Dendritic cell treated with granulocyte-macrophage colony-stimulating factor and Interleukin-4, amounts not matched to agents 40 ng/mL and 50 ng/mL, for 4 days (primary cell): ENCODE measurements around the gene PDE1C.

Experiments
- H3K27ac Mint-ChIP-seq: one replicate; pipeline ENCODE4 v1.8.0; 2022; ENCODE audit warnings: mild to moderate bottlenecking, mixed read lengths
- H3K27me3 Mint-ChIP-seq: one replicate; pipeline ENCODE4 v1.8.0; 2022; ENCODE audit warnings: mild to moderate bottlenecking, mixed read lengths
- H3K36me3 Mint-ChIP-seq: one replicate; pipeline ENCODE4 v1.8.0; 2022; ENCODE audit warnings: low read depth, mixed read lengths
- H3K4me1 Mint-ChIP-seq: one replicate; pipeline ENCODE4 v1.8.0; 2022; ENCODE audit warnings: low read depth, mixed read lengths
- H3K4me3 Mint-ChIP-seq: one replicate; pipeline ENCODE4 v1.8.0; 2022; ENCODE audit warnings: mild to moderate bottlenecking, moderate library complexity, mixed read lengths
- H3K9me3 Mint-ChIP-seq: one replicate; pipeline ENCODE4 v1.8.0; 2022; ENCODE audit warnings: mixed read lengths
- intact Hi-C: fragments of 100-400 bp; cut with micrococcal nuclease; formaldehyde crosslinking; loops from one replicate; pipeline ENCODE4 v1.15.0; 2022

Gene PDE1C

DNA sequence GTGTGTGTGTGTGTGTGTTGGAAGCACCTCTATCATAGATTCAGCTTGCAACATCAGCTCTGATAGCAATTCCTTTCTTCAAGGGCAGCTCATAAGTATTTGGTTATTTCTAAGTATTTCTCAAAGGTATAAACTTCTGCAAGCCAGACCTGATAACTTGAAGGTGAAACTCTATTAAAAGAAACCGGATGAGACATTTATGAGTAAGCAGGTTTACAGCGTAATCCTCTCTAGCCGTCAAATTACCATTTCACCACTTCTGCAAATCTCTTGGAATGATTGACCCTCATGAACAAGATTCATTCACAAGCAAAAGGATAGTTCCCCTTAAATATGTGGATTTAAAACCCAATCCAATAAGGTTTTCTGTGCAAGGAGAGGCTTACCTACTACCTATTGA lies 23.1 kb downstream of the PDE1C start:
- no peak overlapping the region for H3K4me3 Mint-ChIP-seq
- no peaks in the 10 kb centered on the region for H3K9me3 Mint-ChIP-seq
- intact Hi-C loops: no loop called here
- no peak overlapping the region for H3K27ac Mint-ChIP-seq
- H3K4me1 Mint-ChIP-seq: no peaks in the 10 kb centered on the region
- peaks cover under 1% of the 10 kb centered on the region for H3K27me3 Mint-ChIP-seq
- H3K36me3 Mint-ChIP-seq: no peaks in the 10 kb centered on the region

DNA sequence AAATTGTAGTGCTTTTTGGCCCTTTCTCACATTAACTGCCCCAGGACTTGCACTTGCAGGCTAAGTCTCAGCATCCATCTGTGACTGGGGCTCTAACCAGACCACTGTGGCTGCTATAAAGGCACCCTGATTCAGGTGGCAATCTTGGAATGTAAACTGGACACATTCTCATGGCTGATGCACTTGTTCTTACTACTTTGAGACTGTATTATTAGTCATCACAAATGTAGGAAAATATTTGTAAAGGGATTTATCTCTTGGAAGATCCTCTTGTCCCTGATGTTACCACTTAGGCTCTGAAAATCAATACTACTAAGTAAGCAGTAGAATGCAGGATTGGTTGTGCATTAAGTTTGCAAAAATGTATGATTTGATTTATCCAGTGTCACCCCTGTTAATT lies 25.0 kb downstream of the PDE1C start:
- intact Hi-C loops: no loop called here
- Mint-ChIP-seq H3K36me3 (no peaks in the 10 kb centered on the region), H3K4me1 (no peaks in the 10 kb centered on the region), H3K9me3 (no peaks in the 10 kb centered on the region), H3K27me3 (peaks cover 1% of the 10 kb centered on the region), H3K27ac (no peak overlapping the region), H3K4me3 (no peak overlapping the region)

DNA sequence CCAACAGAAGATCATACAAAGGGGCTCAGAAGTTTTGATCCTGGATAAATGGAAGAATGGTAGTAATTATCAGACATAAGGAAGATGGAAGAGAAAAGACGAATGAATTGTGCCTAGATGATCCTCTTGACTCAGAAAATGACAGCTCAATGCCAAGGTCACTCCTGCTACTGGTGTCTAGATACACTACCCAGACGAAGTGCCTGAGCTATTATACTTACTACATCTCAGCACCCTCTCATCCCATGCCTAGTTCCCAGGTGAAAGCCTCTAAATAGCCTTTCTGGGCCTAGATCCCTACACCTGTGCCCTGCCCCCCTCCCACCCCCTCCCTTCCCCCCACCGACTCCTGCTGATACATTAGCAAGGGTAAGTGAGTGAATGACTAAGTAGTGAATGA lies 25.5 kb downstream of the PDE1C start:
- no peaks in the 10 kb centered on the region for H3K36me3 Mint-ChIP-seq
- no peaks in the 10 kb centered on the region for H3K9me3 Mint-ChIP-seq
- peaks cover 1% of the 10 kb centered on the region for H3K27me3 Mint-ChIP-seq
- no peak overlapping the region for H3K27ac Mint-ChIP-seq
- no peak overlapping the region for H3K4me3 Mint-ChIP-seq
- no peaks in the 10 kb centered on the region for H3K4me1 Mint-ChIP-seq
- intact Hi-C loops: no loop called here

DNA sequence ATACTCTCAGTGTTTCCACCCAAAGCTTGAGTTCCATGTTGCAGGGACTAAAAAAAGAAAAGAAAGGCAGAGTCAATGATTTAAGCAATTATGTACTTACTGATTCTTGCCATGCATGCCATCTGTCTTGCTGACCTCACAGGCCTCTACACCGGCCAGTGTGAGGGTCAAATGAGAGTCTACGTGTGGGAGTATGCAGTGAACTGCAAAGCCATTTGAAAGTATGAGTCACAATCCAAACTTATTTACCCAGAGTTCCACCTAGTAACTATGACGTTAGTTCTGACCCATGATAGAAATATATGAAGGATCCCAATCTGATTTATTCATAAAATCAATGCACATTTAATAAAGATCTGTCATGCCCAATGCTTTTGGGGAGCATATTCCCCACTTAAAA lies 26.5 kb downstream of the PDE1C start:
- Mint-ChIP-seq H3K27me3 (peaks cover 1% of the 10 kb centered on the region), H3K4me3 (no peak overlapping the region)
- intact Hi-C loops: no loop called here

DNA sequence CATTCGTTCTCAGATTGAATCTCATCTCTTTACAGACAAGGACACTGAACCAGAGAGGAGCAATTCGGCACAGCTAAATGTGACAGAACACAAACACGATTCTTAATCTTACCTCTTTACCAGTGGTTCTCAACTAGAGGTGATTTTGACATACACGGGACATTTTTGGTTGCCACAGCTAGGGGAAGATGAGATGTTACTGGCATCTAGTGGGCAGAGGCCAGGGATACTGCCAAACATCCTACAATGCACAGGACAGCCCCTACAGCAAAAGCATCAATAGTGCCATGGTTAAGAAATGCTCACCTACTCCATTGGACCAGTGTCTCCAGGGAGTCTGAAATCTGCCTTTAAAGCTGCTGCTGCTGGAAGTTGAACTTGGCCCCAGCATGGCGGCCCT lies 27.3 kb downstream of the PDE1C start:
- Mint-ChIP-seq H3K4me1 (no peaks in the 10 kb centered on the region), H3K9me3 (no peaks in the 10 kb centered on the region), H3K27me3 (peaks cover 1% of the 10 kb centered on the region), H3K27ac (no peak overlapping the region), H3K4me3 (no peak overlapping the region), H3K36me3 (no peaks in the 10 kb centered on the region)
- intact Hi-C loops: no loop called here

More for the DNA sequence above, 26.5 kb downstream of the PDE1C start:
- H3K36me3 Mint-ChIP-seq: no peaks in the 10 kb centered on the region
- H3K9me3 Mint-ChIP-seq: no peaks in the 10 kb centered on the region
- no peaks in the 10 kb centered on the region for H3K4me1 Mint-ChIP-seq
- no peak overlapping the region for H3K27ac Mint-ChIP-seq

DNA sequence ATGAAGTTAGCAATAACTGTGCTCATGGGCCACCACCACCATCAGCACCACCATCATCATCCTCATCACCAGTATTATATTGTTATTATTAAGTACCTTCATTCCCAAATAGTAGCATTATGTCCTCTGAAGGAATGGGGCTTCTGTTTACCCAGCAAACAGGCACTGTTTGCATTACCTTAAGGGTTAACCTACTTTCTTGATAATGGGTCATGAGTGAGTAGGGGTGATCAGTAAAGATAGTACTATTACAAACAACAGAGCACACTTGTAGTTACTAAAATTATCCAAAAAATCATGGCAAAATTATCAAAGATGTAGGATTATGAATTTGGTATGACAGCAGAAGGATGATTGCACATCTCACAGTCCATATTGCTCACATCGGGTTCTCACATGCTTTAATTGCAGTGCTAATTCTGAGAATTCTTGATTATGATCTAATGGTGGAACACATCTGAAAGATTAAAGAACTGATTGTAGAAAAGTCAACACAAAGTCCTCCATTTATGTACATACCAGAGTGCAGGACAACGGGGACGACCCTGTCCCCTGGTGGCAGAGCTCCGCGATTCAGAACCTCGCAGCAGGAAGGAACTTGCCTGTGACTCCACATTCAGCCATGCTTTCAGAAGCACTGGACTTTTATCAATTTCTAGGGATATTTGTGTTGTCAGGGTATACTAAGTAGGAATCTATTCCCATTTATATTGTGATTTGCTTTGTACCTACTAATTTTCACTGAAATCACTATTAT lies 31.0 kb downstream of the PDE1C start:
- H3K27ac Mint-ChIP-seq: no peak overlapping the region
- H3K9me3 Mint-ChIP-seq: no peaks in the 10 kb centered on the region

DNA sequence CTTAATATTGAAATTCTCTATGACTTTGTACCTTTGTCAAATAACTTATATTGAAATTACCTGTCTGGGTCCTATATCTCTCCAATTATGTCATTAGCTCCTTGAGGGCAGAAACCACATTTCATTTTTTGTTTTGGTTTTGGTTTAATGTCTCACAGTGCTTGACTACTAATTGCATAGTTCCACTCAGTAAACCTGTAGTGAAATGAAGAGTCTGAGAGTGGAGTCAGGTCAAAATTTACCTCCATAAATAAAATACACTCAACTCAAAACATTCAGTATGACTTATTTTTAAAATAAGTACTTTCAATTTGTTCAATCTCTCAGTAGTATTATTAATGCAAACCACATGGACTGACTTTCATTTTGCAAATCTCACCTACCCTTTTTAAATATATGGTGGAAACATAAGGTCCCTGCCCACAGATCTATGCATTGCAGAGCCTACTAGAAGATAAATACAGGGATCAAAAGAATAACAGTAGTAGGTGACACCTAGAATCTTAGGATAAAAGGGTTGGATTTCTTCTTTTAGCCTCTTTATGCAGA lies 32.5 kb downstream of the PDE1C start:
- Mint-ChIP-seq H3K27me3 (peaks cover 1% of the 10 kb centered on the region), H3K4me3 (no peak overlapping the region), H3K27ac (no peak overlapping the region), H3K36me3 (no peaks in the 10 kb centered on the region), H3K9me3 (no peaks in the 10 kb centered on the region), H3K4me1 (no peaks in the 10 kb centered on the region)
- intact Hi-C loops: loop anchor here (5.0 kb wide), 1 partner anchor 255 kb away; no protein-coding TSS in a partner anchor

More for the DNA sequence above, 31.0 kb downstream of the PDE1C start:
- intact Hi-C loops: loop anchor here (5.0 kb wide), 1 partner anchor 257 kb away; no protein-coding TSS in a partner anchor
- Mint-ChIP-seq H3K4me3 (no peak overlapping the region), H3K4me1 (no peaks in the 10 kb centered on the region), H3K27me3 (peaks cover 1% of the 10 kb centered on the region), H3K36me3 (no peaks in the 10 kb centered on the region)

DNA sequence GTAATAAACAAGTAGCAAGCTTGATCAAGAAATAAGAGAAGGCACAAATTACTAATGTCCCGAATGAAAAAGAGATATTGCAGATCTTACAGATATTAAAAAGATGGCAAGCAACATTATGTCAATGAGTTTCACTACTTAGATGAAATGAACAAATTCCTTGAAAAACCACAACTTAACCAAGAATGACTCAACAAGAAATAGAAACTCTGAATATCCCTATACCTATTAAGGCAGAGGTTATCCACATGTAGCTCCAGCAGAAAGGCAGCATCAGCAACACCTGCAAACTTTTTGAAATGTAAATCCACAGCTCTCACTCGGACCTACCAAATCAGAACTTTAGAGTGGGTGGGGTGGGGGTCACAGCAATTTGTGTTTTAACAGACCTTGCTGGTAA lies 33.6 kb downstream of the PDE1C start:
- intact Hi-C loops: loop anchor here (5.0 kb wide), 1 partner anchor 254 kb away; no protein-coding TSS in a partner anchor
- Mint-ChIP-seq H3K4me3 (no peak overlapping the region), H3K27ac (no peak overlapping the region), H3K27me3 (no peaks in the 10 kb centered on the region), H3K9me3 (no peaks in the 10 kb centered on the region), H3K4me1 (no peaks in the 10 kb centered on the region), H3K36me3 (no peaks in the 10 kb centered on the region)

DNA sequence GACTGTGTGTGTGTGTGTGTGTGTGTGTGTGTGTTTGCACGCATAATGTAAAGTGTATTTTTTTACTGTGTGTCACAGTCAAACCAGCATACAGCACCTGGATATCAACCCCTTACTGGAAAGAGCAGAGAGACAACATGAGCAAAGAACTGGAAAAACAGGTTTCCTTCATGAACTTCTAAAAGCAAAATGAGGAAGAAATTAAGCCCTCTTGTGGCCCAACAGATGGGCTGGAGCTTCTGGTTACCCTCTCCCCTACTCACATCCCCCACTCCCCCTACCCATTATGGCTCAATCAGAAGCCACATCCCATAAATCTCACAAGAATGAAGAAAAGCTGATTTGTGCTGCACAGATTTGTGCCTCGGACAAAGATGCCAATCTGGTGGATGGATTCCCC lies 36.2 kb downstream of the PDE1C start:
- Mint-ChIP-seq H3K27me3 (no peaks in the 10 kb centered on the region), H3K9me3 (no peaks in the 10 kb centered on the region), H3K4me1 (no peaks in the 10 kb centered on the region), H3K27ac (no peak overlapping the region), H3K36me3 (no peaks in the 10 kb centered on the region), H3K4me3 (no peak overlapping the region)
- intact Hi-C loops: no loop called here

DNA sequence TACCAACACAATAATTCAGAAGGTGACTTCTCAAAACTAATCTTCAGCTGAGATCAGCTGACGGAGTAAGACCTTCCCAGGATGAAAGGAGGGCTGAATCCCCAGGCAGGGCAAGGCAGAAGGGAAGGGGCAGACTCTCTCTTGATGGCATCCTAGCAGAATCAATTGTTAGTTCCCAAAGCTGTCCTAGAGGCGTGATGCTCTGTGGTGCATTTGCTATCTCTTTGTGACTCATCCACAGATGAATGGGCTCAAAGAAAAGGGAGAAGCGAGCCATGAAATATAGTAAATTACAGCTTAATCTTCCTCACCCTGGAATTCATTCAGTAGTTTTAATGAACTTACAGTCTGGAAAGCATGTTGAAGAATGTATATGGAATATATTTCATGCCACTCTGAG lies 37.2 kb downstream of the PDE1C start:
- Mint-ChIP-seq H3K36me3 (no peaks in the 10 kb centered on the region), H3K27me3 (no peaks in the 10 kb centered on the region), H3K4me3 (no peak overlapping the region), H3K27ac (no peak overlapping the region), H3K9me3 (no peaks in the 10 kb centered on the region), H3K4me1 (no peaks in the 10 kb centered on the region)
- intact Hi-C loops: no loop called here

DNA sequence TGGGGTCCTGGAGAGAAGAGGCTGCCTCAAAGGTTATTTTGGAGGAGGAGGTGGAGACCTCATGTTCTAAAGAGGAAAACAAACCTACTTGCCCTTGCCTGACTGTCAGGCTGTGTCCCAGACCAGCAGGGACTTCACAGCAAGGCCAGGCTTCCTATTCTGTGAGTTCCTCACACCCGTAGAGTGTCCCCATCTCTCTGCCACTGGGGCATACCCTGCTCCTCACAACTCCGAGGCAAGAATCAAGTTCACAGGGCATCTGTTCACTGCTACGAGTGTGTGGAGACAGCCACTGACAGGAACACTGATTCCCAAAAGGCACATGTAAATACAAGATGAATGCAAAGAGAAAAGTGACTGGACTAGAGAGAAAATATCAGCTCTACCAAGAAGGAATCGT lies 38.0 kb downstream of the PDE1C start:
- intact Hi-C loops: no loop called here
- no peaks in the 10 kb centered on the region for H3K36me3 Mint-ChIP-seq
- H3K4me1 Mint-ChIP-seq: no peaks in the 10 kb centered on the region
- no peak overlapping the region for H3K27ac Mint-ChIP-seq
- H3K9me3 Mint-ChIP-seq: no peaks in the 10 kb centered on the region
- no peaks in the 10 kb centered on the region for H3K27me3 Mint-ChIP-seq
- H3K4me3 Mint-ChIP-seq: no peak overlapping the region

DNA sequence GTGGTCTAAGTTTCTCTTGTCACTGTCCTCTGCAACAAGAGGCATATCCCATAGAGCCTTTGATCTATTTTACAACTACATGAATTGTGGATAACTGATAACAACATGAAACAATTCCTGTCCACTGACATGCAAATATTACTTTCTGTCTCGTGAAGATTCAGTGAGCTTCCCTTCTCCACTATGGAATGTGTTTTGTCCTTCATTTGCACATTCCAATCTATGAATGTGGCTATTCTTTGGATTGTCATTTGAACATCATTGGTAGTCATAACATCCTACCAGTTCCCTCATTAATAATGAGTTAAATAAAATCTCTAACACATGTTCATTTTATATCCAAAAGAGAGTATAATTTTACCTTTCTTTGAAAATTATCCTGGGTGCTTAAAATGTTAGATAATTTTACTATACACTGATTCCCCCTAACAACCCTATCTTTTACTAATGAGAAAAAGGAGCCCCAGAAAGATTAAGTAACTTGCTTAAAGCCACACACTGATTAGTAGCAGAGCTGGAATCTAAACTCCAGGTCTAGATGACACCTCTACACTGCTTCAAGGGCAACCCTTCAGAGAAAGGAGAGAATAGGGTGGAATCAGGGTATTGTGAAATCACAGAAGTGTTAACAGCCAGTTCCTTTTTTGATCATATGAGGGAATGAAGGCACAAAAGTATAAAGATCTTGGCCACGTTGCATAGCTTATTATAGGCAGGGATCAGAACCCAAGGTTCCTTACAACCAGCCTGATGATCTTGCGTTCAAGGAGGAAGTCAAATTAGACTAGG lies 39.1 kb downstream of the PDE1C start:
- H3K36me3 Mint-ChIP-seq: no peaks in the 10 kb centered on the region
- no peaks in the 10 kb centered on the region for H3K4me1 Mint-ChIP-seq
- H3K27ac Mint-ChIP-seq: no peak overlapping the region
- intact Hi-C loops: no loop called here
- no peaks in the 10 kb centered on the region for H3K9me3 Mint-ChIP-seq
- H3K4me3 Mint-ChIP-seq: no peak overlapping the region
- H3K27me3 Mint-ChIP-seq: no peaks in the 10 kb centered on the region

DNA sequence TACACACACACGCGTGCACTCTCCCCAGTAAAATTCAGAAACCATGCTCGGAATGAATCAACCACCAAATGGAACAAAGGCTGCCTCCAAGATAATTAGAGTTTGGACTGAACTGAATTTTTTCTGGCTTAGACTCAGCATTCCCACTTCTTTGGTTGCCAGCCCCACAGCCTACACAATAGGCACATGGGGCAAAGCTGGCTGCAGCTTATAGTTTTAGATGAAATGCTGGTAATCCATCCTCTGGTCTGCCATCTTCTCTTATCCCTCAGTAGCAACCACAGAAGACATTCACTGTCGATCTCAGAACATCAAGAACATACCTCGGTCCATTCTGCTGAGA lies 44.2 kb downstream of the PDE1C start:
- no peaks in the 10 kb centered on the region for H3K4me1 Mint-ChIP-seq
- intact Hi-C loops: no loop called here
- H3K27ac Mint-ChIP-seq: no peak overlapping the region
- no peak overlapping the region for H3K4me3 Mint-ChIP-seq
- no peaks in the 10 kb centered on the region for H3K27me3 Mint-ChIP-seq
- no peaks in the 10 kb centered on the region for H3K9me3 Mint-ChIP-seq
- H3K36me3 Mint-ChIP-seq: no peaks in the 10 kb centered on the region

DNA sequence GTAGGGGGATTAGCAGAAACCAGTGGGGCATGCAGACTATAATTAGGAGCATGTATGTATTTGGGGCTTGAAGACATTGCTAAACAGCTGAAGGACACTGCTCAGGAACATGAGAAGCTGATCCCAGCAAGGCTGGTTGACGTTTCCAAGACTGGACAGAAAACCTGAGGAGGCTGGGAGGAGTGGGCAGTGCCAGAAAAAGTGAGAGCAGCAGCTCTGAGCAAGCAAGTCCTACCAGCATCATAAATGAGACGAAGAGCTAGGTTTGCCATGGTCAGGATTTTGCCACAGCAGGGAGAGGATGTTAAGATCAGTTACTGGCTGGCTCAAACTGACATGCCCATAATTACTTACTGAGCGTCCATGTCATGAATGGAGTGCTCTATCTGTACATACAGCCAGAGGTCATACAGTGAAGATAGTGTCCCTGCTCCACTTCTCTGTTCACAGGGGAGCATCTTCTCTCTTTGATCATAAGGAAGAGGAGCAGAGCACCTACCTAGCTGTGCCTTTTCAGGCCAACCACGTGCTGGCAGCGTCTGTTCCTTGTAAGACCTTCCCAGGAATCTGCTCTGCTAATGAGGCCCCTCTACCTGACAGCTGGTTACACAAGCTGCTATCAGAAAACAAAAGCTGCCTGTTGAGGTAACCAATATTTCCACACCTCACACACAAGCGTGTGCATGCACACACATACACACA lies 44.7 kb downstream of the PDE1C start:
- H3K9me3 Mint-ChIP-seq: no peaks in the 10 kb centered on the region

More for the DNA sequence above, 44.7 kb downstream of the PDE1C start:
- Mint-ChIP-seq H3K4me3 (no peak overlapping the region), H3K36me3 (no peaks in the 10 kb centered on the region), H3K27me3 (no peaks in the 10 kb centered on the region), H3K4me1 (no peaks in the 10 kb centered on the region), H3K27ac (no peak overlapping the region)
- intact Hi-C loops: no loop called here
